ENCODE results near the gene APOBR.

DNA sequence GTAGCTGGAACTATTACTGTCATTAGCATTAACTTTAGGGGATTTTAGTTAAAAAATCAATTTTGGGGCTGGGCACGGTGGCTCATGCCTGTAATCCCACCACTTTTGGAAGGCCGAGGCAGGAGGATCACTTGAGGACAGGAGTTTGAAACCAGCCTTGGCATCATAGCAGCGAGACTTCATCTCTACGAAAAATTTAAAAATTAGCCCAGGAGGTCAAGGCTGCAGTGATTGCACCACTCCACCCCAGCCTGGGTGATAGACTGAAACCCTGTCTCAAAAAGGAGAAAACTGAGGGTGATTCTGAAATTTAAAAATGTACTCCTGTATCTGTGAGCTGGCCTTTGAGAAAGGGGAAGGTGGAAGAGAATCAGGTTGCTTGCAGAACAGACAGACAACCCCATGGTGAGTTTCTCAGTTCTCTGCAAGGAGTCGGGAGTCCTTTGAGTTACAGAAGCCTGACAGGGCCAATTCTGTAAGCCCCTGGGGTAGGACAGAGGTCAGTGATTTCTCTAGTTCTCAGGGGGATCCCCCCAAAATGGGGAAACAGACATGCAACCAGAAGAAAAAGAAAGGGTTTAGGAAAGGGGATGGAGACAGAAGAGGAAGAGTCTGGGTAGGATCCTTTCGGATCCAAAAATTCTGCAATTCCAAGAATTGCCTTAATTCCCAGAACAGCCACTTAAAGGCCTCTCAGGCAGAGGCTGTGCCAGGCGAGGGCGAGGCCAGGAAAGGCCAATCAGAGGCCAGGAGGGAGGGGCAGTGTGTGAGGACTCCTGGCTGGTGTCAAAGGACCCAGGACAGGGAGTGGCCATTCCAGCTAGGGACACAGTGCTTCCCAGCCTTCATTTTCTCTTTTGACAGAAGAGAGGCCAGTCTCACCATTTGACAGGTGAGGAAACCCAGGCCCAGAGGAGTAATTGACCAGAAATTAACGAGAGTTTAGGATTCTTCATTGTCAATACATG is 37.6 kb downstream of the APOBR start:
- TF ChIP-seq, protein P1, sequence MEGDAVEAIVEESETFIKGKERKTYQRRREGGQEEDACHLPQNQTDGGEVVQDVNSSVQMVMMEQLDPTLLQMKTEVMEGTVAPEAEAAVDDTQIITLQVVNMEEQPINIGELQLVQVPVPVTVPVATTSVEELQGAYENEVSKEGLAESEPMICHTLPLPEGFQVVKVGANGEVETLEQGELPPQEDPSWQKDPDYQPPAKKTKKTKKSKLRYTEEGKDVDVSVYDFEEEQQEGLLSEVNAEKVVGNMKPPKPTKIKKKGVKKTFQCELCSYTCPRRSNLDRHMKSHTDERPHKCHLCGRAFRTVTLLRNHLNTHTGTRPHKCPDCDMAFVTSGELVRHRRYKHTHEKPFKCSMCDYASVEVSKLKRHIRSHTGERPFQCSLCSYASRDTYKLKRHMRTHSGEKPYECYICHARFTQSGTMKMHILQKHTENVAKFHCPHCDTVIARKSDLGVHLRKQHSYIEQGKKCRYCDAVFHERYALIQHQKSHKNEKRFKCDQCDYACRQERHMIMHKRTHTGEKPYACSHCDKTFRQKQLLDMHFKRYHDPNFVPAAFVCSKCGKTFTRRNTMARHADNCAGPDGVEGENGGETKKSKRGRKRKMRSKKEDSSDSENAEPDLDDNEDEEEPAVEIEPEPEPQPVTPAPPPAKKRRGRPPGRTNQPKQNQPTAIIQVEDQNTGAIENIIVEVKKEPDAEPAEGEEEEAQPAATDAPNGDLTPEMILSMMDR (conservative IDR thresholded peaks at IDR 0.05; ENCODE audit: low read length): no peak
- TF ChIP-seq EZH2phosphoT487 (IDR thresholded peaks at IDR 0.05; ENCODE audit: borderline replicate concordance, low read depth, low read length): no peak

Measured in OCI-LY7 (cell line).